Mammary epithelial cell (primary cell): ENCODE measurements around the gene MSH6.

Source experiments
- CTCF ChIP-seq, 2 donors: IDR thresholded peaks in 1 of 2; conservative IDR thresholded peaks in 1 of 2; 2 replicates each; pipeline ENCODE4 v1.5.1; 2011 to 2012; ENCODE audit warnings: inconsistent platforms in 2 of 2, low read length in 2 of 2, mild to moderate bottlenecking in 2 of 2, control low read depth in 1 of 2, low read depth in 1 of 2; ENCODE audit not compliant: insufficient read depth in 1 of 2; ENCODE audit errors: extremely low read depth in 1 of 2
- EZH2 ChIP-seq: IDR thresholded peaks from 2 replicates; pipeline ENCODE4 v1.6.1; 2012; ENCODE audit warnings: low read length, inconsistent platforms, borderline replicate concordance

GRCh38 chr2:47838249-47838648, 55.3 kb downstream of the MSH6 start:
- TF ChIP-seq EZH2 (no peak), CTCF (conservative IDR thresholded peaks at IDR 0.05 in 1 of 2, IDR thresholded peaks at IDR 0.05 in 1 of 2; ENCODE audit: extremely low read depth in 1 of 2, insufficient read depth in 1 of 2, low read depth in 1 of 2, low read length in 2 of 2) (no peak)
